Endothelial cell of umbilical vein (primary cell): ENCODE results near the gene MAPRE2. TPM values are rescaled to one million over a fixed set of nuclear protein-coding genes. Genes with fewer than 3 reads are reported as not detected.

Source experiments
- BruUV-seq: library from RNA; stranded (reverse); fragments of 400-500 nt; replicated peaks from 2 replicates; lab custom pipeline; 2021; lab: Mats Ljungman, UMichigan
- CTCF ChIA-PET: fragments of 300-600, 350-600 bp; sonication (Branson Sonifier 250); formaldehyde crosslinking; loops from one replicate; lab custom pipeline; 2021; ENCODE audit warnings: antibody characterized with exemption, inconsistent platforms; lab: Charles Lee
- POLR2A ChIA-PET: fragments of 300-600, 350-600 bp; sonication (Branson Sonifier 250); formaldehyde crosslinking; loops from one replicate; lab custom pipeline; 2021; ENCODE audit warnings: antibody characterized with exemption, inconsistent platforms; lab: Charles Lee
- DNase-seq: peaks from one replicate; pipeline ENCODE4 v3.0.0-alpha.2; 2011; ENCODE audit warnings: low read depth, low spot score
- FAIRE-seq: peaks from 2 replicates; lab custom pipeline; 2011; peaks lifted over from hg19 to GRCh38; lab: Jason Lieb, UNC
- H2AFZ ChIP-seq: 2 replicates; pipeline ENCODE4 v1.6.0; 2012; ENCODE audit warnings: low read depth, low read length, control low read depth, inconsistent platforms
- H3K27ac ChIP-seq: 2 replicates; pipeline ENCODE4 v1.5.1; 2011; ENCODE audit warnings: low read depth, mild to moderate bottlenecking, control low read depth, low read length, moderate library complexity; ENCODE audit not compliant: insufficient read depth
- H3K27me3 ChIP-seq, 2 experiments: 2 replicates each; pipeline versions ENCODE4 v1.6.0 to v1.6.1; 2011; ENCODE audit warnings: low read length in 2 of 2, mixed read lengths in 1 of 2; ENCODE audit not compliant: control insufficient read depth in 2 of 2, insufficient read depth in 2 of 2
- H3K36me3 ChIP-seq, 2 experiments: 2 replicates in 1 of 2; 3 replicates in 1 of 2; pipeline ENCODE4 v1.5.1; 2011; ENCODE audit warnings: low read length in 2 of 2, mild to moderate bottlenecking in 1 of 2, moderate library complexity in 1 of 2; ENCODE audit not compliant: control insufficient read depth in 2 of 2, insufficient read depth in 2 of 2; ENCODE audit errors: extremely low read depth in 1 of 2
- H3K4me1 ChIP-seq: 3 replicates; pipeline ENCODE4 v1.5.1; 2011; ENCODE audit warnings: mild to moderate bottlenecking, low read length; ENCODE audit not compliant: control insufficient read depth, insufficient read depth; ENCODE audit errors: extremely low read depth
- H3K4me2 ChIP-seq: 2 replicates; pipeline ENCODE4 v1.6.1; 2011; ENCODE audit warnings: low read length, control low read depth, mixed read lengths; ENCODE audit not compliant: insufficient read depth
- H3K4me3 ChIP-seq, 3 experiments: fragments of 200-600 bp in 1 of 3; sonication (generic), shearing (Covaris generic) in 1 of 3; replicated peaks in 1 of 3; 2 replicates each; pipeline ENCODE4 v1.5.1; 2011 to 2016; ENCODE audit warnings: control low read depth in 3 of 3, low read length in 3 of 3, mild to moderate bottlenecking in 2 of 3, inconsistent platforms in 1 of 3, low read depth in 1 of 3, moderate library complexity in 1 of 3; ENCODE audit not compliant: insufficient read depth in 1 of 3
- H3K79me2 ChIP-seq: 2 replicates; pipeline ENCODE4 v1.6.0; 2012; ENCODE audit warnings: low read length, inconsistent platforms; ENCODE audit not compliant: control insufficient read depth, insufficient read depth
- H3K9ac ChIP-seq: replicated peaks from 2 replicates; pipeline ENCODE3; 2011; ENCODE audit warnings: low read length, control low read depth; ENCODE audit not compliant: insufficient read depth; ENCODE audit errors: extremely low read depth
- H3K9me1 ChIP-seq: replicated peaks from 3 replicates; pipeline ENCODE4 v1.6.0; 2011; ENCODE audit warnings: mild to moderate bottlenecking, low read length; ENCODE audit not compliant: control insufficient read depth, insufficient read depth; ENCODE audit errors: extremely low read depth
- H3K9me3 ChIP-seq: replicated peaks from 2 replicates; pipeline ENCODE4 v1.5.1; 2012; ENCODE audit warnings: low read length, inconsistent platforms; ENCODE audit not compliant: control insufficient read depth, insufficient read depth
- H4K20me1 ChIP-seq: replicated peaks from 2 replicates; pipeline ENCODE3; 2011; ENCODE audit warnings: mild to moderate bottlenecking, low read length; ENCODE audit not compliant: control insufficient read depth, insufficient read depth; ENCODE audit errors: extremely low read depth
- CTCF ChIP-seq, 2 donors: IDR thresholded peaks; 1 replicate in 1 of 2; 2 replicates in 1 of 2; pipeline ENCODE4 v1.5.1; 2011; ENCODE audit warnings: low read length in 2 of 2, mild to moderate bottlenecking in 2 of 2, moderate library complexity in 2 of 2, control low read depth in 1 of 2, inconsistent platforms in 1 of 2, low read depth in 1 of 2; ENCODE audit not compliant: insufficient read depth in 1 of 2; ENCODE audit errors: extremely low read depth in 1 of 2
- EZH2 ChIP-seq: IDR thresholded peaks from 2 replicates; pipeline ENCODE4 v1.6.1; 2012; ENCODE audit warnings: borderline replicate concordance, low read depth, mild to moderate bottlenecking, moderate library complexity, low read length, inconsistent platforms; ENCODE audit not compliant: severe bottlenecking
- FOS ChIP-seq: IDR thresholded peaks from 2 replicates; pipeline ENCODE4 v1.6.1; 2011; ENCODE audit warnings: mild to moderate bottlenecking, low read length, moderate library complexity, borderline replicate concordance; ENCODE audit not compliant: insufficient read depth
- GATA2 ChIP-seq: IDR thresholded peaks from 2 replicates; pipeline ENCODE4 v1.7.0; 2011; ENCODE audit warnings: low read depth, mild to moderate bottlenecking, moderate library complexity, mixed read lengths, low read length; ENCODE audit not compliant: insufficient read length, insufficient read depth
- JUN ChIP-seq: IDR thresholded peaks from 2 replicates; pipeline ENCODE4 v1.6.1; 2011; ENCODE audit warnings: borderline replicate concordance, low read depth; ENCODE audit not compliant: insufficient read length, insufficient read depth
- MAX ChIP-seq: IDR thresholded peaks from 2 replicates; pipeline ENCODE4 v1.6.1; 2011; ENCODE audit not compliant: insufficient read depth, insufficient read length
- MYC ChIP-seq: IDR thresholded peaks from one replicate; pipeline ENCODE4 v1.6.1; 2011; ENCODE audit warnings: mild to moderate bottlenecking, low read depth, low read length
- POLR2A ChIP-seq: IDR thresholded peaks from 2 replicates; pipeline ENCODE4 v1.6.1; 2012; ENCODE audit warnings: low read depth, mild to moderate bottlenecking, control low read depth, low read length
- POLR2AphosphoS5 ChIP-seq: IDR thresholded peaks from 2 replicates; pipeline ENCODE4 v1.6.1; 2012; ENCODE audit warnings: low read depth, mild to moderate bottlenecking, control low read depth, low read length, moderate library complexity; ENCODE audit not compliant: insufficient read depth
- dilution Hi-C: fragments of 300-500 bp; cut with MboI; formaldehyde crosslinking; loops from one replicate; pipeline ENCODE4 v1.15.0; 2019; ENCODE audit warnings: low sequenced_read_pairs; ENCODE audit not compliant: extremely low pct_ligation_motif_present
- intact Hi-C: fragments of 100-400 bp; cut with micrococcal nuclease; formaldehyde crosslinking; loops from one replicate; pipeline ENCODE4 v1.10.0; 2022
- polyA plus RNA-seq, 4 experiments: library from polyadenylated mRNA; depleted of rRNA in 3 of 4; stranded (reverse) in 3 of 4; unstranded in 1 of 4; fragments of >200 nt; gene quantifications; 2 replicates each; pipeline versions ENCODE4 v1.2.1 to v1.2.3, GENCODE V29; 2011 to 2012; ENCODE audit warnings: missing spikeins in 1 of 4
- total RNA-seq: library from RNA; stranded (reverse); gene quantifications from 2 replicates; pipeline ENCODE4 v1.2.3, GENCODE V29; 2021

The MAPRE2 gene
- total and polyA plus RNA-seq, 2 donors (not counting 3 experiments of a cell fraction or from before 2014, with no cell fraction given), result 117 to 148 TPM

GRCh38 chr18:35061804-35062203 lies 20.6 kb downstream of the MAPRE2 start:
- ChIA-PET CTCF (no interaction called here), POLR2A (no interaction called here)
- no peak for FAIRE-seq
- H2AFZ ChIP-seq, result no peak overlapping the region
- DNase-seq, result no peak
- dilution Hi-C loops, result no loop called here
- no peaks in the 10 kb centered on the region for H3K27me3 ChIP-seq
- H4K20me1 ChIP-seq, result peaks cover 15% of the 10 kb centered on the region
- H3K4me3 ChIP-seq, result no peak overlapping the region
- no peak overlapping the region for H3K4me2 ChIP-seq
- no peaks in the 10 kb centered on the region for H3K9me1 ChIP-seq
- no peak overlapping the region for H3K9ac ChIP-seq
- no peaks in the 10 kb centered on the region for H3K9me3 ChIP-seq
- no peak overlapping the region for H3K27ac ChIP-seq
- H3K79me2 ChIP-seq, result peaks cover 76% of the 10 kb centered on the region
- no peaks in the 10 kb centered on the region for H3K4me1 ChIP-seq
- no peaks in the 10 kb centered on the region for H3K36me3 ChIP-seq
- no TSS peak for BruUV-seq
- no peak for TF ChIP-seq FOS
- TF ChIP-seq EZH2, result no peak
- TF ChIP-seq CTCF (IDR thresholded peaks at IDR 0.05; ENCODE audit: extremely low read depth in 1 of 2, insufficient read depth in 1 of 2, low read depth in 1 of 2, low read length in 2 of 2), result no peak
- TF ChIP-seq POLR2AphosphoS5, result no peak
- no peak for TF ChIP-seq MYC
- TF ChIP-seq JUN, result no peak
- TF ChIP-seq MAX, result no peak
- TF ChIP-seq GATA2, result no peak
- TF ChIP-seq POLR2A, result no peak
- intact Hi-C loops, result no loop called here
